ENCODE results near the gene ACCSL.

DNA sequence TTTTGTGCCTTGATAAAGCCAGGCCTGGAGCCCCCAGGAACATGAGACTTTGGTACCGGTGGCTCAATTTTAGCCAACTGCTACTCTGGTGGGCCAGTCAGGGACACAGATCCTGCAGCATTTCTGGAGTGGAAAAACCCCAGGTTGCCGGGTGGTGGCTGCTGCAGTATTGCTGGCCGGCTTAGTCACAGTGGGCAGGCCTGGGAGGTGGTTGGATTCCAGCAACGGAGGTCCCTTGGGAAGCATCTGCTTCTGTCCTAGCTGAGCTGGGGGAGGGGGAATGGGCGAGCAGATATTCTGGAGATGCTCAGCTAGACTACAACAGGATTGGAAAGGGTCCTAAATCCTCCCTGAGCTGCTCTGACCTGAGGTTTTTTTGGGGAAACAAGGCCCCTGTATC is 31.6 kb upstream of the ACCSL start:
- TF ChIP-seq, protein P1, sequence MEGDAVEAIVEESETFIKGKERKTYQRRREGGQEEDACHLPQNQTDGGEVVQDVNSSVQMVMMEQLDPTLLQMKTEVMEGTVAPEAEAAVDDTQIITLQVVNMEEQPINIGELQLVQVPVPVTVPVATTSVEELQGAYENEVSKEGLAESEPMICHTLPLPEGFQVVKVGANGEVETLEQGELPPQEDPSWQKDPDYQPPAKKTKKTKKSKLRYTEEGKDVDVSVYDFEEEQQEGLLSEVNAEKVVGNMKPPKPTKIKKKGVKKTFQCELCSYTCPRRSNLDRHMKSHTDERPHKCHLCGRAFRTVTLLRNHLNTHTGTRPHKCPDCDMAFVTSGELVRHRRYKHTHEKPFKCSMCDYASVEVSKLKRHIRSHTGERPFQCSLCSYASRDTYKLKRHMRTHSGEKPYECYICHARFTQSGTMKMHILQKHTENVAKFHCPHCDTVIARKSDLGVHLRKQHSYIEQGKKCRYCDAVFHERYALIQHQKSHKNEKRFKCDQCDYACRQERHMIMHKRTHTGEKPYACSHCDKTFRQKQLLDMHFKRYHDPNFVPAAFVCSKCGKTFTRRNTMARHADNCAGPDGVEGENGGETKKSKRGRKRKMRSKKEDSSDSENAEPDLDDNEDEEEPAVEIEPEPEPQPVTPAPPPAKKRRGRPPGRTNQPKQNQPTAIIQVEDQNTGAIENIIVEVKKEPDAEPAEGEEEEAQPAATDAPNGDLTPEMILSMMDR (IDR thresholded peaks at IDR 0.05): no peak
- TF ChIP-seq EP300 (IDR thresholded peaks at IDR 0.05): no peak
- no peak for TF ChIP-seq POLR2A (IDR thresholded peaks at IDR 0.05)
